Sigmoid colon (tissue), 7 donors: Measurements from ENCODE around the gene NAV1. TPM values are rescaled to one million over a fixed set of nuclear protein-coding genes. Genes with fewer than 3 reads are reported as not detected.

ENCODE experiments used
- DNase-seq: peaks from one replicate; pipeline ENCODE4 v3.0.0-alpha.2; 2019
- H3K27ac ChIP-seq, 4 donors: fragments of 200-600 bp; sonication (generic); one replicate each; pipeline ENCODE4 v1.5.1; 2016 to 2019; ENCODE audit warnings: mild to moderate bottlenecking in 1 of 4
- H3K27me3 ChIP-seq, 3 donors: fragments of 200-600 bp; sonication (generic); one replicate each; pipeline ENCODE4 v1.5.1; 2019; ENCODE audit warnings: mild to moderate bottlenecking in 1 of 3
- H3K36me3 ChIP-seq, 4 donors: fragments of 200-600 bp; sonication (generic); one replicate each; pipeline ENCODE4 v1.5.1; 2016 to 2019
- H3K4me1 ChIP-seq, 4 donors: fragments of 200-600 bp; sonication (generic); one replicate each; pipeline ENCODE4 v1.5.1; 2017 to 2019
- H3K4me3 ChIP-seq, 4 donors: fragments of 200-600 bp; sonication (generic); one replicate each; pipeline ENCODE4 v1.5.1; 2017 to 2019; ENCODE audit warnings: mild to moderate bottlenecking in 2 of 4, moderate library complexity in 1 of 4
- H3K9me3 ChIP-seq, 4 donors: fragments of 200-600 bp in 3 of 4; sonication (generic) in 3 of 4; one replicate each; pipeline versions ENCODE4 v1.5.1 to v1.6.1; 2013 to 2019
- EP300 ChIP-seq, 4 donors: sonication (generic); formaldehyde crosslinking; IDR thresholded peaks; one replicate each; pipeline ENCODE4 v1.6.1; 2017; ENCODE audit warnings: antibody characterized with exemption in 4 of 4
- POLR2A ChIP-seq, 2 donors: fragments of 450-650 bp; IDR thresholded peaks; one replicate each; pipeline ENCODE4 v1.6.1; 2016; ENCODE audit warnings: antibody characterized with exemption in 2 of 2, mild to moderate bottlenecking in 2 of 2, moderate library complexity in 2 of 2
- POLR2AphosphoS5 ChIP-seq, 4 donors: sonication (generic); formaldehyde crosslinking; IDR thresholded peaks; one replicate each; pipeline ENCODE4 v1.6.1; 2017; ENCODE audit warnings: antibody characterized with exemption in 4 of 4
- WGBS, 2 donors: extraction: QIAGEN DNeasy Blood & Tissue Kit; methylation state at CpG; one replicate each; pipeline ENCODE4 v1.1.7; 2013; 5-methylcytosine and 5-hydroxymethylcytosine counted together
- intact Hi-C: fragments of 100-400 bp; cut with DNase I; formaldehyde crosslinking; loops from one replicate; pipeline ENCODE4 v1.15.1; 2023
- polyA plus RNA-seq, 3 donors: library from polyadenylated mRNA; stranded (reverse); fragments of 200-250 nt; gene quantifications; one replicate each; pipeline ENCODE4 v1.2.3, GENCODE V29; 2013
- total RNA-seq, 4 donors: library from RNA; depleted of rRNA; stranded (reverse); fragments of >200 nt; gene quantifications; one replicate each; pipeline ENCODE4 v1.1.0, GENCODE V29; 2016
- TF ChIP-seq, protein P1 (sequence below), 4 experiments: fragments of 450-650 bp in 3 of 4; fragments of 200-600 bp in 1 of 4; IDR thresholded peaks; one replicate each; pipeline ENCODE4 v1.5.1; 2016 to 2019; ENCODE audit warnings: antibody characterized with exemption in 4 of 4, mild to moderate bottlenecking in 3 of 4, moderate library complexity in 2 of 4
- donor health status: healthy with polysubstance abuse.
- donor health status: Bipolar disorder and iron deficiency.
- donor health status: healthy.

NAV1 gene
- total and polyA plus RNA-seq, 7 donors: 1.8 to 44.9 (median 17.1) TPM

DNA sequence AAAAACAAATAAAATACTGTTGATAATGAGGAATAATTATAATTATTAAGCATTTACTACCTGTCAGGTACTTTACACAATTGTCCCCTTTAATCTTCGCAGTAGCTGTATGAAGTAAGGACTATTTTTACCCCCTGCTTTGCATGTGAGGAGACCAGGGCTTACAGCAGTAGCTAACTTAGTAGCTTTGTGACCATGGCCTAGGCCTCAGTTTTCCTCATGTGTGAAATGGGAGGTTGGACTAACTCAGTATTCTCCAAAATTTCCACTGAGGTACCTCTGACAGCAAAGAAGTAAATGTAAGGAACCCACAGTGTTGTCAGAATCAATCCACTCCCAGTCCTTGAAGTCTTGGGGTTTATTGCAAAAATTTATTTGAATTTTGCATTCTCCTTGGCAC, 28.2 kb upstream of the NAV1 start:
- Histone ChIP-seq H3K36me3 (no peaks in the 10 kb centered on the region), H3K27ac (peak overlapping the region; percentile 81 to 98 (median 93)), H3K4me3 (no peak overlapping the region), H3K27me3 (no peaks in the 10 kb centered on the region), H3K9me3 (no peaks in the 10 kb centered on the region), H3K4me1 (peaks cover 0 to 60% (median 43%) of the 10 kb centered on the region in 4 donors)
- WGBS, 2 donors: 91 to 92% methylated on average over 1 of the region's 1 CpG
- TF ChIP-seq, protein P1, sequence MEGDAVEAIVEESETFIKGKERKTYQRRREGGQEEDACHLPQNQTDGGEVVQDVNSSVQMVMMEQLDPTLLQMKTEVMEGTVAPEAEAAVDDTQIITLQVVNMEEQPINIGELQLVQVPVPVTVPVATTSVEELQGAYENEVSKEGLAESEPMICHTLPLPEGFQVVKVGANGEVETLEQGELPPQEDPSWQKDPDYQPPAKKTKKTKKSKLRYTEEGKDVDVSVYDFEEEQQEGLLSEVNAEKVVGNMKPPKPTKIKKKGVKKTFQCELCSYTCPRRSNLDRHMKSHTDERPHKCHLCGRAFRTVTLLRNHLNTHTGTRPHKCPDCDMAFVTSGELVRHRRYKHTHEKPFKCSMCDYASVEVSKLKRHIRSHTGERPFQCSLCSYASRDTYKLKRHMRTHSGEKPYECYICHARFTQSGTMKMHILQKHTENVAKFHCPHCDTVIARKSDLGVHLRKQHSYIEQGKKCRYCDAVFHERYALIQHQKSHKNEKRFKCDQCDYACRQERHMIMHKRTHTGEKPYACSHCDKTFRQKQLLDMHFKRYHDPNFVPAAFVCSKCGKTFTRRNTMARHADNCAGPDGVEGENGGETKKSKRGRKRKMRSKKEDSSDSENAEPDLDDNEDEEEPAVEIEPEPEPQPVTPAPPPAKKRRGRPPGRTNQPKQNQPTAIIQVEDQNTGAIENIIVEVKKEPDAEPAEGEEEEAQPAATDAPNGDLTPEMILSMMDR (IDR thresholded peaks at IDR 0.05): no peak
- TF ChIP-seq POLR2AphosphoS5 (IDR thresholded peaks at IDR 0.05): no peak
- no peak for TF ChIP-seq EP300 (IDR thresholded peaks at IDR 0.05)
- no peak for TF ChIP-seq POLR2A (IDR thresholded peaks at IDR 0.05)
- intact Hi-C loops: loop anchor here (5.0 kb wide), 1 partner anchor 258 kb away; no protein-coding TSS in a partner anchor
- no peak for DNase-seq

DNA sequence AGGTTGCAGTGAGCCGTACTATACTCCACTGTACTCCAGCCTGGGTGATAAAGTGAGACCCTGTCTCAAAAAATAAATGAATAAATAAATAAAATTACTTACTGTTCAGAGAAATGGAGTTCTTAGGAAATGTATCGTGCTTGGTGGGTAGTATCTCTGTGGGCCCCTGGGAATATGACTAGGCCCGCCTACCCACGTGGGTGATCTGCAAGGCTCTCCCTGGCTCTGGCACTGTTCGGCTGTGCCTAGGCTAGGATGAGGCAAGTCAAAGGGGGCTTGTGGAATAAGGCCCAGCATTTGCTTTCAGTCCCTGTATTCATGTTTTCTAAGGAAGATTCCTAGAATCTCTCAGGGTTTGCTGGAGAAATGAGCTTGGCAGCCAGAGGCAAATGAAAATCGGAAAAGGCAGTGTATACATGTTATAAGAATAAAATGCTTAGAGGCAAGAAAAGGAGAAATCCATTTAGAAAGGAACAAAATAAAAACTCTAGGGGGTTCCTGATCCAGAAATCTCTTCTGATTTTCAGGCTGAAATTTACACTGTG, 27.5 kb upstream of the NAV1 start:
- Histone ChIP-seq H3K27ac (peak overlapping the region; percentile 81 to 98 (median 93)), H3K4me1 (peaks cover 0 to 59% (median 43%) of the 10 kb centered on the region in 4 donors), H3K4me3 (no peak overlapping the region), H3K36me3 (no peaks in the 10 kb centered on the region), H3K9me3 (no peaks in the 10 kb centered on the region), H3K27me3 (no peaks in the 10 kb centered on the region)
- WGBS, 2 donors: 78 to 84% methylated on average over 6 of the region's 6 CpGs
- intact Hi-C loops: loop anchor here (5.0 kb wide), 1 partner anchor 259 kb away; no protein-coding TSS in a partner anchor
- DNase-seq: peak; percentile 68
- TF ChIP-seq, protein P1 (IDR thresholded peaks at IDR 0.05): no peak
- TF ChIP-seq EP300 (IDR thresholded peaks at IDR 0.05) (no peak), POLR2AphosphoS5 (IDR thresholded peaks at IDR 0.05) (no peak), POLR2A (IDR thresholded peaks at IDR 0.05) (no peak)

DNA sequence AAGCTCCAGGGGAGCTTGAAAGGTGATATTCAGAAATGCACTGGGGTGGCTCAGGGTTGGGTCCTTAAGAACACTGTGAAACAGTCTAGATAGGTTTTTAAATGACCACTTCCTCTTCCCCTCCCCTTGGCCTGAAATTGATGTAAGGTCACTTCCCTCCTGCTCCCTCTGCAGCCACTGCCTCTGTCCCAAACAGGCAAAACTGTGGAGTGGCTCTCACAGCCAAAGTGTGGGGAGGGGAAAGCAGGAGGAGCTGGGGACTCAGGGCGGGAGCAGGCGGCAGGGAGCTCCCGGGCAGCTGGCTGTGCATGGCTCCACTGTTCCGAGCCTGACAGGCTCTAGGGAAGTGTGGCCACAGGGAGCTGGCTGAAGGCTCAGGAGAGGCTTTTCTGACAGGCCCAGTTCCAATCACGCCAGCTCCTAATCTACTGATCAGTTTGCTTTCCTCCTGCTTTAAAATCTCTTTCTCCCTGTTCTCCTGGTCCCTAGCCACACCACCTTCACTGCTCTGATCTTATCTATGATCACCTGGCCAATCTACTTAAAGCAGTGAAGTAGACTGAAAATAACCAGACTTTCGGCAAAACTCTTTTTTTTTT, 26.9 kb upstream of the NAV1 start:
- no peak overlapping the region for H3K4me3 ChIP-seq
- peak overlapping the region; percentile 81 to 98 (median 93) for H3K27ac ChIP-seq
- TF ChIP-seq EP300 (IDR thresholded peaks at IDR 0.05) (no peak), POLR2AphosphoS5 (IDR thresholded peaks at IDR 0.05) (peak in 2 of 4 donors; percentile 46 to 58), POLR2A (IDR thresholded peaks at IDR 0.05) (no peak)
- no peaks in the 10 kb centered on the region for H3K27me3 ChIP-seq
- peaks cover 0 to 59% (median 43%) of the 10 kb centered on the region in 4 donors for H3K4me1 ChIP-seq
- intact Hi-C loops: loop anchor here (1.0 to 5.0 kb wide), 3 partner anchors 61 to 260 kb away; no protein-coding TSS in a partner anchor
- H3K36me3 ChIP-seq: no peaks in the 10 kb centered on the region
- H3K9me3 ChIP-seq: no peaks in the 10 kb centered on the region
- 65 to 72% methylated on average over 6 of the region's 6 CpGs for WGBS, 2 donors
- DNase-seq: peak; percentile 89

DNA sequence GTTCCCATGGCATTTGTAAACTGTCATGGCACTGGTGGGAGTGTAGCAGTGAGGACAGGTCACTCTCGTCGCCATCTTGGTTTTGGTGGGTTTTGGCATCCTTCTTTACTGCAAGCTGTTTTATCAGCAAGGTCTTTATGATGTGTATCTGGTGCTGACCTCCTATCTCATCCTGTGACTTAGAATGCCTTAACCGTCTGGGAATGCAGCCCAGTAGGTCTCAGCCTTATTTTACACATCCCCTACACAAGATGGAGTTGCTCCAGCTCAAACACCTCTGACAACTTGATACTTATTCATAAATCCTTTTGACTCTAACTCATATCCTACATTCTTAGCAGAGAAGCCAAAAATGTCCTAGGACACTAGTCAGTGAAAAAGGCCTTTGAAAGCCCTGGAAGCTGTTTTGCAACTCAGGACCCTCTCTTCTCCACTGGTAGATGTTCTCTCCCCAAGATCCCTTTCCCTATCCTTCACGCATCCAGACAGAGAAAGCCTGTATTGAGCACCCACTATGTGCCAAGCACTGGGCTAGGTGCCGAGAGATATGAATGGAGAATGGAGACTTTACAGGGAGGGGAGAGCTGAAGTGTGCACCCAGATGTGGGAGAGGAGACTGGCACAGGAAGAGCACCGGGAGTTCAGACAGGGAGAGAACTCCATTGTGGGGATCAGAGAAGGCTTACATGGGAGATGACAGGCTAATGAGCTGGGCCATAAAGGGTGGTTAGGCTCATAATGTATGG, 25.3 kb upstream of the NAV1 start:
- intact Hi-C loops: loop anchor here (1.0 to 5.0 kb wide), 4 partner anchors 31 to 261 kb away; no protein-coding TSS in a partner anchor
- Histone ChIP-seq H3K36me3 (no peaks in the 10 kb centered on the region), H3K27me3 (no peaks in the 10 kb centered on the region), H3K27ac (peak overlapping the region; percentile 81 to 98 (median 93)), H3K4me1 (peaks cover 0 to 44% (median 28%) of the 10 kb centered on the region in 4 donors), H3K9me3 (no peaks in the 10 kb centered on the region), H3K4me3 (no peak overlapping the region)
- WGBS, 2 donors: 96% methylated on average over 6 of the region's 6 CpGs
- DNase-seq: peak; percentile 55
- TF ChIP-seq POLR2A (IDR thresholded peaks at IDR 0.05) (no peak), POLR2AphosphoS5 (IDR thresholded peaks at IDR 0.05) (no peak), EP300 (IDR thresholded peaks at IDR 0.05) (no peak)
- TF ChIP-seq, protein P1 (IDR thresholded peaks at IDR 0.05): no peak

DNA sequence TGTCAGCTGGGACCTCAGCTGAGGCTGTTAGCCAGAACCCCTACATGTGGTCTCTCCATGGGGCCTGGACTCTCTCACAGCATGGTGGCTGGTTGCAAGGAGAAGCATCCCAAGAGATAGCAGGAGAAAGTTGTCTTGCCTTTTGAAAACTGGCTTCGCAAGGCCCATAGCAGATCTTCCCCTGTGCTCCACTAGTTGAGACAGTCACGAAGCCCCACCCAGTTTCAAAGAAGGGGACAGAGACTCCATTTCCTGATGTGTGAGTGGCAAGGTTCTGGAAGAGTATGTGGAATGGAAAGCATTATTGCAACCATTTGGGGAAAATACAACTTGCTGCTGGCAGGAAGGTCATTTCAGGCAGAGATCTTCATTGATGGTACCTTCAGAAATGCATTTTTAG, 24.5 kb upstream of the NAV1 start:
- peaks cover 0 to 36% (median 21%) of the 10 kb centered on the region in 4 donors for H3K4me1 ChIP-seq
- intact Hi-C loops: loop anchor here (5.0 kb wide), 1 partner anchor 262 kb away; no protein-coding TSS in a partner anchor
- 90 to 96% methylated on average over 2 of the region's 2 CpGs for WGBS, 2 donors

More for the DNA sequence above, 24.5 kb upstream of the NAV1 start:
- no peaks in the 10 kb centered on the region for H3K9me3 ChIP-seq
- no peak overlapping the region for H3K4me3 ChIP-seq
- H3K27me3 ChIP-seq: no peaks in the 10 kb centered on the region
- TF ChIP-seq POLR2AphosphoS5 (IDR thresholded peaks at IDR 0.05) (no peak), EP300 (IDR thresholded peaks at IDR 0.05) (no peak), POLR2A (IDR thresholded peaks at IDR 0.05) (no peak)
- TF ChIP-seq, protein P1 (IDR thresholded peaks at IDR 0.05): no peak
- peak; percentile 34 for DNase-seq
- H3K27ac ChIP-seq: no peak overlapping the region
- H3K36me3 ChIP-seq: no peaks in the 10 kb centered on the region
